NCI-H1694 treated with DMSO at 0.1 percent for 48 hours (cell line): ENCODE data around the gene BCKDHB.
A peak's percentile ranks its signal among the peaks of the same experiment; 100 is the strongest.

Experiments used
- DNase-seq: peaks from one replicate; lab custom pipeline; 2025; lab: John Stamatoyannopoulos, UW

The BCKDHB gene

DNA sequence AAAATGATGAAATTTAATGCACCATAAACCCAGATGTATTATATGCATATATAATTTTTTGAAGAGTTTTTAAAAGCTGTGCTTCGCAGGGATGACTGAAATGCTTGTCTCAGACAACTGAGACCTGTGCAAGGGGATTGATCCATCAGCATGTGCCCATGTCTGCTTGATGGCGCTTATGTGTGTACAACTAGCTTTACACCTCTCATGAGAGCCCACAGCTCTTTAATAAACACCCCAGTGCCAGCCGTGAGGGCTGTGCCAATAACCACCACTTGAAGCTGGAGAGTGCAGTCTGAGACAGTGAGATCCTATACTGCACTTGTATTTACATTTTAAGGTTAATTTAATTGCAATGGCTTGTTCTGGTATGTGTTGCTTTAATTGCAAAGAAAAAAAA, 225.5 kb downstream of the BCKDHB start:
- peak; percentile 13 for DNase-seq

DNA sequence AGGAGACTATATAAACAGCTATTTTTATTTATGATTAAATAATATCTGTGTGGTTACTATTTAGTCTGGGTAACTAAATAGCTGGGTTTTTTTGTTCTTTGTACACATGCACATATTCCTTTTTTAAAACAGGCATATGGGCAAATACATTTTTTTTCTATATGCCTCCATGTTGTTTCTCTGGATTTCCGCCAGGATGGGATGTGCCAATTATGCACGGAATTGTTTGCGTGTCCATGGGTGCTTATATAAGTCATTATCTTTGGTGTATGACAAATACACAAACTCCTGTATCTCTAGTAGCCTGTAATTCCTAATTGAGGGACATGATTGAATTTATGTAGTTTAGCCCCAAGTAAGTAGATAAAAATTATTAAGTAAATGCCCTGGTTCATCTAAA, 226.9 kb downstream of the BCKDHB start:
- peak; percentile 41 for DNase-seq

DNA sequence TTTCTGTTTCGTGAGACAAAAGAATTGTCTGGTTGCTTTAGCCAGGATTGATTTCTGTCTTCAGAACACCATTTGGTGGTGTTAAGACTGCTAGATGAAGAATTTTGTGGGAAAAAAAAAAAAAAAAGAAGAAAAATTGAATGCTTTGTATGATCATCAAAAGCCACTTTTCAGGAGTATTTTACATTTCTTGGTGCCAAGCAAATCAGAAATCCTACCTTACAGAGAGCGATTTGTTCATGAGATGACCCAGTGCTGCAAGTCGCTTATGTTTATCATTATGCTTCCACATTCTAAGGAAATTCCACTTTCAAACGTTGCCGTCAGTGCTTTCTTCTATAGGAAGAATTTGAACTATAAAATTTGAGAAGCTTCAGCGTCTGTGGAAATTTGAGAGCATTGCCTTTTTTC, 228.7 kb downstream of the BCKDHB start:
- no peak for DNase-seq

DNA sequence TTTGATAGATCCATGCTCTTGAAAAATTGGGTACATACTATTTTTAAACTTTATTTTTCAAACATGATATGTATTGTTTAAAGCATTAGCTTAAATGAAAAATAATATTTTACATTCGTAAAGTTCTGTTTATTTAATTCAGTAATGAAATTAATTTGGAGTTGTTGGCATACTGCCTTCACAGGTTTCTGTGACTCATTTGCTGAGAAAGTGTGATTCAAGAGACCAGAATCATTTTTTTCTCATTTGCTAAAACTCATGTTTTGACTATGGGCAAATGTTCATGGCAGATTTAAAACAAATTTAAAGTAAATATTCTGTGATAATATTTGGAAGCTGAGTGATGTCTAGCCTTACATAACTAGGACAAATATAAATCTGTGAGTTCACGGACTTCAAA, 230.4 kb downstream of the BCKDHB start:
- no peak for DNase-seq

DNA sequence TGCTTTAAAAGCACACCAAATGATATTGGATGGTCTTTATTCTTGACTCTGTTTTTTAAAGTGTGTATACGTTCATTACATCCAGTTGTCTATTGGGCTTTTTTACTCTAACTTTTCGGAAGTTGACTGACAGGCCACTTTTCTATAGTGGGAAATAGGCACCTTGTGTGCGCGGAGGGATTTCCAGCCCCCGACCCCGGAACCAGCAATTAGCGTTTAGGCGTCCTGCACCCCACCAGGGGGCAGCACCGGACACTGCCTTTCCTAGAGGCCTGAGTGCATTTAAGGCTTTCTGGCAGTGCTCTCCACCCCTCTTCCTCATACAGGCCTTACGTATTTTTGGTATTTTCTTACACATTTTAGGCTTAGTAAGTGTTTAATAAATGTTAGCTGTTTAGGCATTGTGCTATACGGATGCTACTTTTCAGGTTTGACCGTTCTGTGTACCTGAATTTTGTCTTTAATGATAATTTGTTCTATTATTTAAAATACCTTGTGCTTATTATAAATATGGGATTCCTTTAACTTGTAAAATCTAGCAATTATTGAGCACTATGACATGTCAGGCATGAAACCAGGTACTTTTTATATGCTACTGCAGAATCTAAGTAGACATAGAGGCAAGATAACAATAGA, 231.8 kb downstream of the BCKDHB start:
- peak; percentile 7 for DNase-seq

DNA sequence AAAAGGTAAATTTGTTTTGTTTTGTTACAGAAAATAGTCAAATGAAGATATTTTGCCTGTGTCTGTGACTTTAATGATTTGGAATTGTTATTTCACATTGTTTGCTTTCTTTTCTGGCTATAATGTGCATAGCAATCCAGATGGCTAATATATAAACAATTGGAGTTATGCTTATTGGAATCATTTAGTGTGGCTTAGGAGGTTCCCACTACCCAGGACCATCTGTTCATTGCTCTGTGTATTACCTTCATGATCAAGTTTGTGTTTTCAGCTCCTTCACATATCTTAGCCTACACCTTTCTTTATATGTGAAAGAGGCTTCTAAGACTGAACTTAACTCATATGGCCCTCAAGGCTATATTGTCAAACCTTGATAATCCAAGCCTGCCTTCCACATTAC, 232.9 kb downstream of the BCKDHB start:
- peak; percentile 69 for DNase-seq

DNA sequence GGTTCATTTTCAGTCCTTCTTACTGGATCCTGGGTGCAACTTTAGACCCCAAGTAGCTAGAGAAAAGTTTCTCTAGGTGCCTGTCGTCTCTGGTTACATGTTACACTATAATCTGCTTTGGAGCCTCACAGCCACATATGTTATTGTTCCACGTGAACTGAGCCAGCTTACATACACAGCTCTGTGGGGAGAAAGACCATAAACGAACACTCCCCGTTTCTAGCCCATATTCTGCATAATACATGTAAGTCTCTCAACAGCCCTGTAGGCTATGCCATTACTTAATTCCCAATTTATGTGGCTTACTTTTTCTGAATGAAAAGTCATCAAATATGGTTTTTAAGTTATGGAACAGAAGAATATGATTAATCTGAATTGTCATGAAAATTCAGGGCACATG, 233.8 kb downstream of the BCKDHB start:
- peak; percentile 42 for DNase-seq

DNA sequence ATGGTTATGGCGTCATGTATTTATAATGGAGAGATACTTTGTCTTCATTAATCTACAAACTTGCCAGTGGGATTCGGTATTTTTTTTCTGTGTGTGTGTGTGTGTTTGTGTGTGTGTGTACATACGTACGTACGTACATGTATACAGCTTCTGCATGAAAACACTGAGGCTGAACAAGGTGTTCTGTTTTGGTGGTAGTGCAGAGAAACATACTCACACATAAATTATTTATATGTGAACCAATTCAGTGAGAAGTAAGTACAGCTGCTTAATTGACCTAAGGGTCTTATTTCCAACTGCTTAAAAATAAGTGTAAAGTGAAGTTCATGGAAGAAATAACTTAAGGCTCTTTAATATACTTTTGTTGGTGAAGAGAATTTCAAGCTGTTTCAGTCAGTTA, 234.2 kb downstream of the BCKDHB start:
- DNase-seq, result no peak

DNA sequence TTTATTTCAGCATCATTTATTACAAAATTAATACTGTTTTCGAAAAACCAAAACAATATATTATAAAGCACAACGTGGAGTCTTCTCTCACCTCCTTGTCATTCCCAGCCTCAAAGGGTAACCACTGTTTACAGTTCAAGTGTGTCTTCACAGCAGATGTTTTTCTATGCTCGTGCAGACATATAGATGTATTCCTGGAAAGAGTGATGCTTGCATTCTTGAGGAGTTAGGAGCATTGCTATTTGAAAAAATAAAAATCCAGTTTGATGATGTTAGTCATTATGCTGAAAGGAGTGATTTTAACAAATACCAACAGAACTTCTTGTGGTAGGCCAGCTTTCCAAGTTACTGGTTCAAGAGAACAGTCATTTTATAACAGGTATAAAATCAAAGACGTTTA, 234.9 kb downstream of the BCKDHB start:
- no peak for DNase-seq

DNA sequence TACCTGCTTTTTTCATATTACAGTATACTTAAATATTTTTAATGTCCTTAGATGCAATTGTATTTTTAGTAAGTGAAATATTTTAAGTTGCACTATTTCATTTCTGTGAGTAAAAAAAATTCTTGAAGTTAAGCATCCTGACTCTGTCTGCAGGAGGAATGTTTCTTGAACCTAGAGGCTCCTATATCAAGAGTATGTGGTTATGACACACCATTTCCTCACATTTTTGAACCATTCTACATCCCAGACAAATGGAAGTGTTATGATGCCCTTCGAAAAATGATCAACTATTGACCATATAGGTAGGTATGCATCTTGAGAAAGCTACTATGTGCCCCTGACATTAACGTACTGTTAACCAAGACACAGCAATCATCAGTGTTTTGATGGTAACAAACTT, 237.0 kb downstream of the BCKDHB start:
- no peak for DNase-seq

DNA sequence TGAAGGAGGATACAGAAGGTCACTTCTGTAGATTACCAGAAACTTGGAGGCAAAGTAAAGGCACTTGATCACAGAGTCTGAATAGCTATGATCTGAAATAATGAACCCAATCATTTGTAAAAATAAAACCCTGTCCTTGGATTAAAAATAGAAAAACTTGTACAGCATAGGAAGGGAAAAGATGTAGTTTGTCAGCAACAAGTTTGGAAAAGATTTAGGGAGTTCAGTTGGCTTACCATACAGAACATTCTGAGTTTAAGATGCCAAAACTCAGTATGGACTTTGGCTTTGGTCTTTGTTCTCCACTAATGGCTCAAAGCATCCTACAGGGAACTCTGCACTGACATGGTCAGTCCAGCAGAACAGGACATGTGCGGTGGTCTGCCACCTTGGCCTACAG, 240.6 kb downstream of the BCKDHB start:
- no peak for DNase-seq

DNA sequence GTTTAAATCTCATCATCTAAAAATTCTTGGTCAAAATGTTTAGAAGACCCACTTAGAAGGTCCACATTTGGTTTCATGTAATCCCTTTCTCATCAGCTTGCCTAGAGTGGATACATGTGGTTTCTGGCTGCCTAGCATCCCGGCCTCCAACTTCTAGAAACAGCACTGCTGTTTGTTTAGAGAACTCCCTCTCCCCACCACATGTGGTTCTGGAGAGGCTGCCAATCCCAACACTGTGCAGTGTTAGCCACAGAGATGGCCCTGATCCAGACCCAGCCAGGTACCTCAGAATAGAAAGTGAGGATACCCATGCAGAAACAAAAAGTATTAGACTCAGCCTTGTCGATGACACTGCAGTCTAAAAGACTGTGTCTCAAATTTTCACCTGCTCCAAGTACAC, 241.8 kb downstream of the BCKDHB start:
- no peak for DNase-seq

DNA sequence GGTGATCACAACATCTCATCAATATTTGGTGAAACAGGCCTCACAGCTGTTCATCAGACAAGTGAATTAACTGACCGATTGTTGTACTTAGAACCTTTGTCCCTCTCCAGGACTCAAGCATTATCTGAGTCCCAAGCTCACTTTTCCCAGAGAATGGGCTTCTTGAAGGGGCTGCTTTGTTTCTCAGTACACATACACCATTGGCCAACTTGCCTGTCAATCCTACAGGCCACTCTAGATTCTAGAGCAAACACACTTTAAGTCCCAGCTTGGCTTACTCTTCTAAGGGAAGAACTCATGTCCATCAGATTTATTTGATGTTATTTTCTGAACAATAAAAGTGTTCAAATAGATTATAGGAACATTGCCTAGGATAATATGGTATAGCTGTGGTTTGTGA, 249.5 kb downstream of the BCKDHB start:
- no peak for DNase-seq

DNA sequence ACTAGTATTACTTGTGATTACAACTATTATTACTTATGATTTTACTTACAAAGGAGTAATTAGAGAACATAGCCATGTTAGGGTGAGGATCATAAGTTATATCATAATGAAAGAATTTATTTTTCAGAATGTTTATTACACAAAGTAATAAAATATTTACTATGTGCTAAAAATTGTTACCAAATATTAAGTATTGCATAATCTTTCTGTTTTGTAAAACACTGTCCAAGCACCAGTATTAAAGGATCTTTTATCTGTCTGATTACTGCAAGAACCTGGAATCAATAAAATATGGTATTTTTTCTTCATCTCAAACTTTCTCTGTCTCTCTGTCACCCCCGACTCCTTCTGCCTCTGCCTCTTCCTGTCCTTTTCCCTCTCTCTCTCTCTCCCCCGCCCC, 250.1 kb downstream of the BCKDHB start:
- DNase-seq, result no peak

DNA sequence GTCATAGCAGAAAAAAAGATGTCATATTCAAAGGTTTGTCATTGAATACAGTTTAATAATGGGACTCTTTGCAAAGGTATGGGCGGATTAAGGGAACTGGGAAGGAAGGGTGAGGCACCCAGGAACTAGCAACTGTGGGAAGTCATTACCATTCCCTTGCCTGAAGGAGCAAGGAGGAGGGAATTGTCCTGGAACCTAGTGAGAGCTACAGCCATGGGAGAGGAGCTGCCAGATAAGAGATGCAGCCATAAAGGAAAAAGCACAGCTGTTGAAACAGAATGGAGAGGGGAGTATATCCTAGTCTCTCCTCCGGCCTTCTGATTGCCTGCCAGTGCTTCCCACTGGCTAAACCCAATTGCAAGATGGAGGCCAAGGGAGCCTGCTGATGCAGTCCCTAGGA, 250.6 kb downstream of the BCKDHB start:
- no peak for DNase-seq

DNA sequence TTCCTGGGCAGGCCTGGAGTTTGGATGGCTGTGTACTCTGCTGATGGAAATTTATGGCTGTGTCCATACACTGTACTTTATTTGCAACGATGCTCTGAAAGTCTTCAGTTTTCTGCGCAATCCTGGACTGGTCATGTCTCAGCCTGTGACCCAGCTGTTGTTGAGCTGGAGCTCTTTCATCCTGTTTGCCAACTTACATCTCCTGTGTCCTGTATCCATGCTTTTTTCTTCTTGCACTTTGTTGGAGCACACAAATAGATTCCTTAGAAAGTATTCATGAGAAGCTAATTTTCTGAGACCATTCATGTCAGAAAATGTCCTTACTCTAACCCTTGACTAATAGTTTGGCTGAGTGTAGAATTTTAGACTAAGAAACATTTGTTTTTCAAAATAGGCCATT, 251.2 kb downstream of the BCKDHB start:
- DNase-seq, result no peak

DNA sequence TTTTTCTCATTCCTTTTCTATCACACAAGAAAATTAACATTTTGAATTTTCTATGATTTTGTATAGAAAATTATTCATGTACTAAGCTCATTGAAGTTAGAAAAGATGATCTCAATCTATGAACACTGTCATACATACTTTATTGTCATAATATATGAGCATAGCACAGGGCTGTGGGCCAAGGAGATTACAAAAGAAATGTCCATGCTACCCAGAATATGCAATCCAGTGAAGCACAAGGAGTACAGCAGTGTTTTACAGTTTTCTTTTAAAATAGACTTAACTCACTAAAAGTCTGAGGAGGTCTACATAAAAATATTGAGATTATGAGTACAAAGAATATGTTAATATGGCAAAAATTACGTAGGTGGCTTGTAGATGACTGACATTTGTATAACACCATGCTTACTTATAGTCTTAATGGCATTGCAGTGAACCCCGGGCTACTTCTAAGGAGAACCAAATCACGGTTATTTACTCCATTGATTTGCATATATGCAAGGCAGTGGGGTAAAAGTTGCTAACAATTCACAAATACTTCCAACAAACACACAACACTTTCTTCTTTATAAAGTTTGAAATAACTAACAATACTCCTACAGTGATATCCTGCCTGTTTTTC, 257.1 kb downstream of the BCKDHB start:
- DNase-seq, result no peak

DNA sequence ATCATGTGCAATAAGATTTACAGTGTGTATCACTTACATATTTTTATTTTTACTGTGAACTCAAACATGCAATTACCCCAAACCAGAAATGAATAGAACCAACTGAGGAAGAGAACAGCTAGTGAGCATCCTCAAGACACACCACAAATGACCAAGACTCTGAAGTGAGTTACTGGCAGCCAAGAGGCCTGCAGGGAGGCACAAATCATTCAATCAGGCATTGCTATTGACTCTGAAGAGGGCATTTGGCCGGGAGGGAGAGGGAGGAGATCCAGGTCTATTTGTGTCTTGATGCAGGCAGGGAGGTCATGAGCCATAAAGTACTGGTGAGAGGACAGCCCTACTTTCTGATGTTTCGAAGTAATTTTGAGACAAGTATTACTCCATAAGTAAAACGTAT, 257.7 kb downstream of the BCKDHB start:
- no peak for DNase-seq

DNA sequence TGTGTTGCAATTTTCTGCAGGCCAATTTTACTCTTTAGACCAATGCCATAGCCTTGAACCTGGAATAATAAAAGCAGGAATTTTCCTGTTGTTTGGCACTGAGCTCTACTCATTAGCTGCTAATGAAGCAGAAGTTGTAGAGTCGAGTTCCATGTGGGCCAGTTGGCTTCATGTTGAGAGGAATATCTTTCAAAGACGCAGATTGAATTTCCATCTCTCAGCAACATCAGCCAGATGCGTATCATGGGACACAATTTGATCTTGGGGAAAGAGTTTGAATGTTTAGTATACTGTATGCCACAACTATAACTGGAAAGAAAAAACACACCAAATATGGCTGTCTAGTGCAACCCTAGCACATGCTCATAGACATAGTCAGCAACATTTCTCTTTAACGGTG, 259.6 kb downstream of the BCKDHB start:
- DNase-seq, result no peak

DNA sequence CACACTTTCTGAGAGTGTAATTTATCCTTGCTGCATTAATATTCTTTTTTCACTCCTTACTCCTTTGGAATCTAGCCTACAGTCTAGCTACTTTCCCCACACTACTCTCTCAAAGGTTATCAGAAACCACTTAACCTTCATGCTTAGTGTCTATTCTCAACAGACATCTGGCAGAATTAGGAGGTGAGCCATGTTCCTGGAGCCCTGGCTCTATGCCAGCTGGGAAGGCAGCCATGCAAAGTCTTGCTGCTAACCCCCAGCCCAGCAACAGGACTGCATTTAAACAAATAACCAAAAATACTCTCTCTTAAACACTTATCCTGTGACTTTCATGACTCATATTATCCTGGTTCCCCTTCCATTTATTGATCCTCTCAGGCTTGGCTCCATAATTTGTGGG, 260.2 kb downstream of the BCKDHB start:
- DNase-seq, result peak; percentile 51

DNA sequence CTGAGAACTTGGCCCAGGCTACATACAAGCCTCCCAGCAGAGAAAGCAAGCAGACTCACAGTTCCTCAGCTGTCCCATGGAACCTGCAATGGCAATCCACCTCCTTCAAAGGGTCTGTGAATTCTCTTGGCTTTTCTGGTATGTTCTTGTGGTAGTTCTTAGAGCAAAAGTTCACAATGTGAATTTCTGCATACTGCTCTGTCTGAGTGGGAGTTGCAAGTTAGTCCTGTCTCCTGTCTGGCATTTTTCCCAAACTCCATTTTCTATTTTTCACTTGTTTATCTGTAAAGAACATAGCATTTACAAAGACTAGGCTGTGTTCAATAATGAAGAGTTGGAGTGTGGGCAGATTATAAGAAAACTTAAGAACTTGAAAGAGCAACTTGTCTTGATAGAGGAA, 269.9 kb downstream of the BCKDHB start:
- no peak for DNase-seq

DNA sequence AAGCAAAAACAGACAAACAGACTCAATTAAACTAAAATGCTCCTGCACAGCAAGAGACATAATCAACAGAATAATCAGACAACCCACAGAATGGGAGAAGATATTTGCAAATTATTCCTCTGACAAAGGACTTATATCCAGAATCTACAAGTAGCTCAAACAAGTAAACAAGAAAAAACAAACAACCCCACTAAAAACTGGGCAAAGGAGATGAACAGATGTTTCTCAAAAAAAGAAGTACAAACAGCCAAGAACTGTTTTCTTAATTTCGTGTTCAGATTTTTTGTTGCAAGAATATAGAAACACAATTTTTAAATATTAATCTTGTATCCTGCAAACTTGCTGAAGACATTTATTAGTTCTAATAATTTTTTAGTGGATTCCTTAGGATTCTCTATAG, 274.1 kb downstream of the BCKDHB start:
- DNase-seq, result no peak

DNA sequence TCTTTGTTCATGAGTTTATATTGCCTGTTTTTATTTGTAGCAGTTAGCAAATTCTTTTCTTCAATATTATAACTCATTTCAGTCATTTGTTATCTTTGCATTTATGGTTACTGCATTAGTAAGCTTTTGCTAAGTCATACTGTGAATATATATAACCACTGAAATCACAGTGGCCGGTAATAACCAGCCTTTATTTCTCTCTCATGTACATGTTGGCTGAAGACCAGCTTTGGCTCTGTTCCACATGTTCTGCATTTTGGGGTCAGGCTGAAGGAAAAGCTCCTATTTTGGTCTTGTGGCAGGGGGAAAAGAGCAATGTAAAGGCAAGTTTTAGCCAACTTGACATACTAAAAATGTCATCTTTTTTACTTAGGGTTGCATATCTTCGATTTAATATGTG, 276.3 kb downstream of the BCKDHB start:
- no peak for DNase-seq

DNA sequence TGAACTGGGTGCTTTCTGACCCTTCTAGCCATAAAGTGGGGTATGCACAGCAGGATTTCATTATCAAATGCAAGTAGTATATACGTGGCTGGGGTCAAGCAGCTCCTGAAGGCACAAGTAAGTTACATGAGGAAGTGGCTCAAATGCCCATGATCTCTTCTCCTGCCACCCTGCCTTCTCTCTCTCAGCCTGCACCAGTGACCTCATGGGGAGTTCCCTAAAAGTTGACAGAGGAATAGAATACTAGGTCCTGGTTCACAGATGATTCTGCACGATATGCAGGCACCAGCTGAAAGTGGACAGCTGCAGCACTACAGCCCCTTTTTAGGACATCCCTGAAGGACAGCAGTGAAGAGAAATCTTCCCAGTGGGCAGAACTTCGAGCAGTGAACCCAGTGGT, 282.0 kb downstream of the BCKDHB start:
- DNase-seq, result no peak
